Vagina (tissue), 2 donors: Measurements from ENCODE around the gene ANKRD39. TPM values are rescaled to one million over a fixed set of nuclear protein-coding genes. Genes with fewer than 3 reads are reported as not detected.

Source experiments
- DNase-seq, 2 donors: peaks; one replicate each; pipeline ENCODE4 v3.0.0-alpha.2; 2017; ENCODE audit errors: extremely low spot score in 2 of 2
- H3K27ac ChIP-seq: fragments of 200-600 bp; sonication (generic); one replicate; pipeline ENCODE4 v1.5.1; 2019
- H3K27me3 ChIP-seq: fragments of 200-600 bp; sonication (generic); one replicate; pipeline ENCODE4 v1.5.1; 2019
- H3K36me3 ChIP-seq, 2 donors: fragments of 200-600 bp; sonication (generic); one replicate each; pipeline ENCODE4 v1.5.1; 2017 to 2019
- H3K4me1 ChIP-seq: fragments of 200-600 bp; sonication (generic); one replicate; pipeline ENCODE4 v1.5.1; 2019
- H3K4me3 ChIP-seq, 2 donors: fragments of 200-600 bp; sonication (generic); 1 replicate in 1 of 2; 2 replicates in 1 of 2; pipeline ENCODE4 v1.5.1; 2016 to 2019
- H3K9me3 ChIP-seq: fragments of 200-600 bp; sonication (generic); one replicate; pipeline ENCODE4 v1.5.1; 2019
- POLR2A ChIP-seq, 2 donors: fragments of 450-650 bp; IDR thresholded peaks; one replicate each; pipeline ENCODE4 v1.6.1; 2017; ENCODE audit warnings: antibody characterized with exemption in 2 of 2, mild to moderate bottlenecking in 2 of 2, moderate library complexity in 2 of 2
- POLR2AphosphoS5 ChIP-seq, 2 donors: sonication (generic); formaldehyde crosslinking; IDR thresholded peaks; one replicate each; pipeline ENCODE4 v1.9.0; 2017; ENCODE audit warnings: antibody characterized with exemption in 2 of 2, mild to moderate bottlenecking in 2 of 2, low read depth in 1 of 2; ENCODE audit not compliant: insufficient read depth in 1 of 2
- intact Hi-C: fragments of 100-400 bp; cut with DNase I; formaldehyde crosslinking; loops from one replicate; pipeline ENCODE4 v1.15.1; 2023
- total RNA-seq: library from RNA; depleted of rRNA; stranded (reverse); fragments of >200 nt; gene quantifications from one replicate; pipeline ENCODE4 v1.2.3, GENCODE V29; 2016
- TF ChIP-seq, protein P1 (sequence below), 3 experiments: fragments of 450-650 bp in 2 of 3; fragments of 200-600 bp in 1 of 3; sonication (generic) in 1 of 3; IDR thresholded peaks; one replicate each; pipeline ENCODE4 v1.5.1; 2017 to 2019; ENCODE audit warnings: antibody characterized with exemption in 3 of 3, mild to moderate bottlenecking in 2 of 3, moderate library complexity in 2 of 3

Gene ANKRD39
- total RNA-seq, 1 donor from 2014 or later, result 20.4 TPM

DNA sequence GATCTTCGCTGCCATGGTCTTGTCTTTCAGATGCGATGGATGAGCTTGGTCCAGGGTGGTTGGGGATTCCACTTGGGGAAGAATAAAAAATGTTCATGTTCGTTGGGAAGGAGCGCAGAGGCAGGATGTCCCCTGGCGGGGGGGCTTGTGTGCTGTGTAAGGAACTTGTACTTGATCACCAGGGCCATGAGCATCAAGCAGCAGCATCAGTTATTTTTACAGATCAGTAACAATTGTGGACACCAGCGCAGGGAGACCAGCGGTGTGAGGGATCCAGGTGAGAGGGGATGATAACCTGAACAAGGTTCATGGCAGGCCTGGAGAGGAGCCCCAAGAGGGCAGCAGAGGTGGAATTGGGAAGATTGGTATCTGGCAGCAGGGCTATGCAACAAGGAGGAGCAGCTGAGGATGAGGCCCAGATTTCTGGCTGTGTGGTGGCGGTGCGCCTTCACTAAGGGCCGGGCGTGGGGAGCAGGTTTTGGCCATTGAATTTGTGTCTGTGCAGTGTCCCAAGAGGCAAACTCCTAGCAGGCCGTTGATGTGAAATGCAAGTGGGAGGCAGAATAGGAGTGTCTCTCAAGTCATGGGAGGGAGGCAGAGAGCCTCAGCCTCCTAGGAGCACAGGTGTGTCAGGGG, 37.8 kb downstream of the ANKRD39 start:
- TF ChIP-seq, protein P1, sequence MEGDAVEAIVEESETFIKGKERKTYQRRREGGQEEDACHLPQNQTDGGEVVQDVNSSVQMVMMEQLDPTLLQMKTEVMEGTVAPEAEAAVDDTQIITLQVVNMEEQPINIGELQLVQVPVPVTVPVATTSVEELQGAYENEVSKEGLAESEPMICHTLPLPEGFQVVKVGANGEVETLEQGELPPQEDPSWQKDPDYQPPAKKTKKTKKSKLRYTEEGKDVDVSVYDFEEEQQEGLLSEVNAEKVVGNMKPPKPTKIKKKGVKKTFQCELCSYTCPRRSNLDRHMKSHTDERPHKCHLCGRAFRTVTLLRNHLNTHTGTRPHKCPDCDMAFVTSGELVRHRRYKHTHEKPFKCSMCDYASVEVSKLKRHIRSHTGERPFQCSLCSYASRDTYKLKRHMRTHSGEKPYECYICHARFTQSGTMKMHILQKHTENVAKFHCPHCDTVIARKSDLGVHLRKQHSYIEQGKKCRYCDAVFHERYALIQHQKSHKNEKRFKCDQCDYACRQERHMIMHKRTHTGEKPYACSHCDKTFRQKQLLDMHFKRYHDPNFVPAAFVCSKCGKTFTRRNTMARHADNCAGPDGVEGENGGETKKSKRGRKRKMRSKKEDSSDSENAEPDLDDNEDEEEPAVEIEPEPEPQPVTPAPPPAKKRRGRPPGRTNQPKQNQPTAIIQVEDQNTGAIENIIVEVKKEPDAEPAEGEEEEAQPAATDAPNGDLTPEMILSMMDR (IDR thresholded peaks at IDR 0.05), result no peak
- TF ChIP-seq POLR2AphosphoS5 (IDR thresholded peaks at IDR 0.05; ENCODE audit: insufficient read depth in 1 of 2, low read depth in 1 of 2), result no peak
- no peak for TF ChIP-seq POLR2A (IDR thresholded peaks at IDR 0.05)
- H3K9me3 ChIP-seq, result no peaks in the 10 kb centered on the region
- H3K4me1 ChIP-seq, result peaks cover 65% of the 10 kb centered on the region
- intact Hi-C loops, result loop anchor here (5.0 kb wide), 1 partner anchor 58 kb away; the partner anchor contains the start of gene CNNM4
- H3K27me3 ChIP-seq, result no peaks in the 10 kb centered on the region
- peaks cover 0 to 1% of the 10 kb centered on the region in 2 donors for H3K36me3 ChIP-seq
- no peak for DNase-seq
- H3K4me3 ChIP-seq, result no peak overlapping the region
- no peak overlapping the region for H3K27ac ChIP-seq

DNA sequence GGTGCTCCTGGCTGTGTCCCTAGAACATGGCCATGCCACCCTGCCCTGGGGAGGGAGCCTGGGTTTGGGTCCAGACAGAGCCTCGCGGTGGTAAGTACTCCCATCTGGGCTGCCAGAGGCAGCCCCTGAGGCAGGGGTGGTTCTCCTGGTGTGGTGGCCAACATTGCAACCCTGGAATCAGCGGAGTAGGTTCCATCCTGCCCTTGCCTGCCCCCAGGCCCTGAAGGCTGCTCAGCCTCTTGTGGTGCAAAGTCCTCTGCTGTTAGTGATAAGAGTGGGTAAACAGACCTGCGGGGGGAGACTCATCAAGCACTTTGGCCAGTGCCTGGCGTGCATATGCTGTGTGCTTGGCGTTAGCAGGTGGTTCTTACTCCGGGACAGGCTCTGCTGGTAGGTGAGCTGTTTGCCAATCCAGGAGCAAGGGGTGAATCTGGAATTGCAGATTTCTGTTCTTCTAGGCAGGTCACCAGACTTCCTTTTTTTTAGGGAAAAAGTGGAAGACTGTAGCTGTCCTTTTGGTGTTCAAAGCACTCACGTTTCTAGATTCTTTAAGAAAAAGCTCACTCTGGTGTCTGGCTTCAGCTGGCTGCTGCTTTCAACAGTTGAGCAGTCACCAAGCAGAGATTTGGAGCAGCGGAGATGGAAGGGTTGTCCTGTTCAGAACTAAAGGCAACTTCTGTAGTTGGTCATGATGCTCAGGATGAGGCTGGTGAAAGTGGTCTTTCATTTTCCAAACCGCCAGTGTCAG, 38.5 kb downstream of the ANKRD39 start:
- Histone ChIP-seq H3K9me3 (no peaks in the 10 kb centered on the region), H3K27ac (no peak overlapping the region), H3K4me1 (peaks cover 66% of the 10 kb centered on the region), H3K4me3 (no peak overlapping the region), H3K27me3 (no peaks in the 10 kb centered on the region), H3K36me3 (no peaks in the 10 kb centered on the region)
- DNase-seq, result no peak
- intact Hi-C loops, result loop anchor here (5.0 kb wide), 1 partner anchor 57 kb away; the partner anchor contains the start of gene CNNM4
- TF ChIP-seq POLR2AphosphoS5 (IDR thresholded peaks at IDR 0.05; ENCODE audit: insufficient read depth in 1 of 2, low read depth in 1 of 2), result no peak
- TF ChIP-seq, protein P1 (IDR thresholded peaks at IDR 0.05), result no peak

DNA sequence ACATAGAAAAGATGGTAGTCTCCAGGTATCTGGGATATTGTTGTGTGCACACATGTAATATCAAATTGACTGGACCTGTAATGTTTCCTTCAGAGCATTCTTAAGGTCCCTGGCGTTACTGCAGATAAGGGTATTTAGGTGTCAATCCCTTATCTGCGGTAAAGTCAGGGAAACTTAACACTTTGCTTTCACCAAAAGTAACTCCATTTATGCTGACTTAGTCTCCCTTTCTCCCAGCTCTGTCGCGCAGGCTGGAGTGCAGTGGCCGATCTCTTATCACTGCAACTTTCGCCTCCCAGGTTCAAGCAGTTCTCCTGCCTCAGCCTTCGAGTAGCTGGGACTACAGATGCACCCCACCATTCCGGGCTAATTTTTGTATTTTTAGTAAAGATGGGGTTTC, 39.9 kb downstream of the ANKRD39 start:
- peak overlapping the region; percentile 71 to 73 for H3K4me3 ChIP-seq
- peaks cover 58% of the 10 kb centered on the region for H3K4me1 ChIP-seq
- no peak for DNase-seq
- H3K36me3 ChIP-seq, result no peaks in the 10 kb centered on the region
- TF ChIP-seq POLR2A (IDR thresholded peaks at IDR 0.05) (no peak), POLR2AphosphoS5 (IDR thresholded peaks at IDR 0.05; ENCODE audit: insufficient read depth in 1 of 2, low read depth in 1 of 2) (no peak)
- TF ChIP-seq, protein P1 (IDR thresholded peaks at IDR 0.05), result no peak
- no peaks in the 10 kb centered on the region for H3K27me3 ChIP-seq
- H3K9me3 ChIP-seq, result no peaks in the 10 kb centered on the region
- H3K27ac ChIP-seq, result no peak overlapping the region
- intact Hi-C loops, result loop anchor here (5.0 kb wide), 1 partner anchor 56 kb away; the partner anchor contains the start of gene CNNM4

- Histone ChIP-seq H3K4me1 (peaks cover 58% of the 10 kb centered on the region), H3K4me3 (peak overlapping the region; percentile 71 to 73), H3K36me3 (no peaks in the 10 kb centered on the region), H3K27me3 (no peaks in the 10 kb centered on the region), H3K27ac (peak overlapping the region; percentile 90), H3K9me3 (no peaks in the 10 kb centered on the region)
- intact Hi-C loops, result loop anchor here (5.0 kb wide), 1 partner anchor 55 kb away; the partner anchor contains the start of gene CNNM4
- TF ChIP-seq, protein P1 (IDR thresholded peaks at IDR 0.05), result no peak
- TF ChIP-seq POLR2A (IDR thresholded peaks at IDR 0.05) (no peak), POLR2AphosphoS5 (IDR thresholded peaks at IDR 0.05; ENCODE audit: insufficient read depth in 1 of 2, low read depth in 1 of 2) (no peak)
- DNase-seq, result no peak
Observed at GRCh38 chr2:96816836-96817702, 40.7 kb downstream of the ANKRD39 start.
